A673 (cell line): ENCODE results near the gene BECN2. TPM values are rescaled to one million over a fixed set of nuclear protein-coding genes. Genes with fewer than 3 reads are reported as not detected.

Source experiments
- BruUV-seq: library from RNA; stranded (reverse); fragments of 400-500 nt; replicated peaks from 2 replicates; lab custom pipeline; 2021; lab: Mats Ljungman, UMichigan
- CTCF ChIA-PET: fragments of 300-600 bp; sonication (Branson Sonifier 250); formaldehyde crosslinking; loops from one replicate; lab custom pipeline; 2022; ENCODE audit warnings: antibody characterized with exemption; lab: Charles Lee
- POLR2A ChIA-PET: fragments of 300-600 bp; sonication (Branson Sonifier 250); formaldehyde crosslinking; loops from one replicate; lab custom pipeline; 2022; ENCODE audit warnings: antibody characterized with exemption; ENCODE audit not compliant: low non-redundant PET; lab: Charles Lee
- DNase-seq: peaks from one replicate; pipeline ENCODE4 v3.0.0-alpha.2; 2015; ENCODE audit warnings: low spot score
- H3K27ac ChIP-seq: fragments of 200-600 bp; sonication (generic); 2 replicates; pipeline ENCODE4 v1.5.1; 2016; ENCODE audit warnings: mixed run types, low read depth, mild to moderate bottlenecking, mixed read lengths, antibody characterized with exemption, low read length; ENCODE audit not compliant: poor library complexity, severe bottlenecking
- H3K27me3 ChIP-seq: fragments of 200-600 bp; sonication (generic); replicated peaks from 2 replicates; pipeline ENCODE4 v1.6.1; 2017; ENCODE audit warnings: mixed run types, low read depth, mild to moderate bottlenecking, mixed read lengths, antibody characterized with exemption, low read length; ENCODE audit not compliant: insufficient read depth, poor library complexity
- H3K36me3 ChIP-seq: fragments of 200-600 bp; sonication (generic); 2 replicates; pipeline ENCODE4 v1.6.1; 2016; ENCODE audit warnings: mixed run types, mild to moderate bottlenecking, mixed read lengths, antibody characterized with exemption, low read length; ENCODE audit not compliant: insufficient read depth, poor library complexity, severe bottlenecking
- H3K4me1 ChIP-seq: fragments of 200-600 bp; sonication (generic); 2 replicates; pipeline ENCODE4 v1.6.1; 2017; ENCODE audit warnings: mixed run types, mild to moderate bottlenecking, mixed read lengths, antibody characterized with exemption, low read length; ENCODE audit not compliant: insufficient read depth, poor library complexity, severe bottlenecking
- H3K4me3 ChIP-seq: fragments of 200-600 bp; sonication (generic); 2 replicates; pipeline ENCODE4 v1.5.1; 2016; ENCODE audit warnings: low read depth, mixed run types, mild to moderate bottlenecking, mixed read lengths, low read length; ENCODE audit not compliant: poor library complexity, severe bottlenecking
- H3K9me3 ChIP-seq: fragments of 200-600 bp; sonication (generic); 2 replicates; pipeline ENCODE4 v1.6.1; 2016; ENCODE audit warnings: mixed run types, low read depth, mild to moderate bottlenecking, mixed read lengths, antibody characterized with exemption, low read length; ENCODE audit not compliant: poor library complexity, severe bottlenecking
- CTCF ChIP-seq: fragments of 300-800, 200-600 bp; sonication (generic); conservative IDR thresholded peaks from 2 replicates; pipeline ENCODE4 v1.5.1; 2017; ENCODE audit warnings: low read depth, mild to moderate bottlenecking, antibody characterized with exemption, low read length, moderate library complexity, mixed read lengths
- EZH2 ChIP-seq: fragments of 200-600 bp; sonication (generic); IDR thresholded peaks from 2 replicates; pipeline ENCODE4 v1.6.1; 2017; ENCODE audit warnings: borderline replicate concordance, low read depth, mild to moderate bottlenecking, mixed read lengths, antibody characterized with exemption, low read length; ENCODE audit not compliant: poor library complexity, severe bottlenecking
- intact Hi-C: fragments of 100-400 bp; cut with micrococcal nuclease; formaldehyde crosslinking; loops from one replicate; pipeline ENCODE4 v1.10.0; 2022; ENCODE audit not compliant: unreplicated experiment
- total RNA-seq: library from RNA; stranded (reverse); gene quantifications from 2 replicates; pipeline ENCODE4 v1.2.3, GENCODE V29; 2021

The BECN2 gene
- total RNA-seq, 1 experiment from 2014 or later = not detected

- H3K4me3 ChIP-seq = no peak overlapping the region
- no peaks in the 10 kb centered on the region for H3K9me3 ChIP-seq
- CTCF ChIA-PET = no interaction called here
- no peaks in the 10 kb centered on the region for H3K36me3 ChIP-seq
- intact Hi-C loops = no loop called here
- no peak overlapping the region for H3K27ac ChIP-seq
- DNase-seq = no peak
- H3K27me3 ChIP-seq = no peaks in the 10 kb centered on the region
- POLR2A ChIA-PET = no interaction called here
- no peak for TF ChIP-seq CTCF
- H3K4me1 ChIP-seq = no peaks in the 10 kb centered on the region
- no TSS peak for BruUV-seq
Measured at GRCh38 chr1:241976229-241976628, 18.7 kb downstream of the BECN2 start.

- no peaks in the 10 kb centered on the region for H3K9me3 ChIP-seq
- no peak overlapping the region for H3K4me3 ChIP-seq
- no peaks in the 10 kb centered on the region for H3K27me3 ChIP-seq
- DNase-seq = no peak
- TF ChIP-seq EZH2 = no peak
- no peak for TF ChIP-seq CTCF
- no peaks in the 10 kb centered on the region for H3K4me1 ChIP-seq
- CTCF ChIA-PET = no interaction called here
- intact Hi-C loops = no loop called here
- H3K36me3 ChIP-seq = no peaks in the 10 kb centered on the region
- no peak overlapping the region for H3K27ac ChIP-seq
- BruUV-seq = no TSS peak
- POLR2A ChIA-PET = no interaction called here
Measured at GRCh38 chr1:241979071-241979470, 21.5 kb downstream of the BECN2 start.

DNA sequence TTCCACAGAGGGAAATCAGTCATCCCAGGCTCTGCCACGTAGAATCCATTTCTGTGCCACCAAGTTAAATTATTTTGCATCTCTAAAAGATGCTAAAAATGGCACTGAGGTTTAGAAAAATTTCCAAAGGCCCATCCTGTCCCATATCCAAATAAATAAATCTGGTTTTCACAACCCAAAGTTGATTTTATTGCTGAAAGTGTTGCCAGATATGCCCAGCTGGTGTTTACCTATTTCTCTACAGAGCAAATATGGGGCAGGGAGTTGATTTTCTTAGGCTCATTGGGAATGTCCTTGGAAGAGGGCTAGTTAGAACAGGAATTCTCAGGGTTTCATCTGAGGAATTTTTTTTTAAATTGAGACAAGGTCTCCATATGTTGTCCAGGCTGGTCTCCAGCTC lies 22.4 kb downstream of the BECN2 start:
- Histone ChIP-seq H3K9me3 (no peaks in the 10 kb centered on the region), H3K4me3 (no peak overlapping the region), H3K4me1 (no peaks in the 10 kb centered on the region), H3K36me3 (no peaks in the 10 kb centered on the region), H3K27me3 (no peaks in the 10 kb centered on the region), H3K27ac (no peak overlapping the region)
- no peak for DNase-seq
- ChIA-PET POLR2A (no interaction called here), CTCF (no interaction called here)
- intact Hi-C loops = loop anchor here (10.0 kb wide), 1 partner anchor 445 kb away; the partner anchor contains the start of gene KMO
- BruUV-seq = no TSS peak
- TF ChIP-seq CTCF (no peak), EZH2 (no peak)
